ENCODE data around the gene HOMER2.

GRCh38 chr15:82823049-82823448, 129.5 kb downstream of the HOMER2 start:
- TF ChIP-seq GATA2 (IDR thresholded peaks at IDR 0.05; ENCODE audit: low read depth, low read length) (no peak), GATA3 (IDR thresholded peaks at IDR 0.05; ENCODE audit: low read depth, low read length) (no peak)
